Fibroblast of lung (primary cell): ENCODE data around the gene PALM2AKAP2. TPM values are rescaled to one million over a fixed set of nuclear protein-coding genes. Genes with fewer than 3 reads are reported as not detected.

ENCODE experiments used
- DNase-seq, 2 donors: peaks; one replicate each; pipeline versions ENCODE4 v3.0.0 to v3.0.0-alpha.2; 2010; ENCODE audit warnings: low read depth in 2 of 2
- H2AFZ ChIP-seq: 2 replicates; pipeline ENCODE4 v1.5.1; 2012; ENCODE audit warnings: low read length, control low read depth, inconsistent platforms
- H3K27ac ChIP-seq: 2 replicates; pipeline ENCODE4 v1.5.1; 2011; ENCODE audit warnings: low read length, control low read depth; ENCODE audit not compliant: insufficient read depth
- H3K27me3 ChIP-seq: 2 replicates; pipeline ENCODE4 v1.5.1; 2011; ENCODE audit warnings: mild to moderate bottlenecking, low read length; ENCODE audit not compliant: control insufficient read depth, insufficient read depth
- H3K36me3 ChIP-seq: 2 replicates; pipeline ENCODE4 v1.5.1; 2011; ENCODE audit warnings: low read length; ENCODE audit not compliant: control insufficient read depth, insufficient read depth
- H3K4me1 ChIP-seq: 2 replicates; pipeline ENCODE4 v1.5.1; 2011; ENCODE audit warnings: low read length; ENCODE audit not compliant: control insufficient read depth, insufficient read depth; ENCODE audit errors: extremely low read depth
- H3K4me2 ChIP-seq: 2 replicates; pipeline ENCODE4 v1.5.1; 2011; ENCODE audit warnings: low read length, control low read depth; ENCODE audit not compliant: insufficient read depth; ENCODE audit errors: extremely low read depth
- H3K4me3 ChIP-seq, 4 experiments: fragments of 200-600 bp in 1 of 4; sonication (generic) in 1 of 4; replicated peaks in 1 of 4; 2 replicates each; pipeline ENCODE4 v1.5.1; 2011 to 2016; ENCODE audit warnings: low read length in 4 of 4, low read depth in 3 of 4, mild to moderate bottlenecking in 3 of 4, control low read depth in 2 of 4, inconsistent platforms in 1 of 4, mixed read lengths in 1 of 4; ENCODE audit not compliant: insufficient read depth in 1 of 4; ENCODE audit errors: control extremely low read depth in 1 of 4
- H3K79me2 ChIP-seq: 2 replicates; pipeline ENCODE4 v1.5.1; 2012; ENCODE audit warnings: mild to moderate bottlenecking, low read length, inconsistent platforms; ENCODE audit not compliant: control insufficient read depth, insufficient read depth
- H3K9ac ChIP-seq: 2 replicates; pipeline ENCODE4 v1.5.1; 2011; ENCODE audit warnings: mild to moderate bottlenecking, low read length, control low read depth; ENCODE audit not compliant: insufficient read depth
- H3K9me3 ChIP-seq: 2 replicates; pipeline ENCODE4 v1.5.1; 2012; ENCODE audit warnings: low read depth, low read length; ENCODE audit not compliant: control insufficient read depth, insufficient read depth
- H4K20me1 ChIP-seq: 2 replicates; pipeline ENCODE4 v1.5.1; 2011; ENCODE audit warnings: low read length; ENCODE audit not compliant: control insufficient read depth, insufficient read depth; ENCODE audit errors: extremely low read depth
- CTCF ChIP-seq, 2 donors: IDR thresholded peaks in 1 of 2; conservative IDR thresholded peaks in 1 of 2; 1 replicate in 1 of 2; 2 replicates in 1 of 2; pipeline ENCODE4 v1.5.1; 2011 to 2012; ENCODE audit warnings: low read length in 2 of 2, control low read depth in 1 of 2, inconsistent platforms in 1 of 2, low read depth in 1 of 2, mild to moderate bottlenecking in 1 of 2
- EZH2 ChIP-seq: IDR thresholded peaks from 2 replicates; pipeline ENCODE4 v1.5.1; 2012; ENCODE audit warnings: low read length, control low read depth, mild to moderate bottlenecking; ENCODE audit errors: missing control alignments
- polyA plus RNA-seq, 2 donors: library from polyadenylated mRNA; depleted of rRNA in 1 of 2; stranded (reverse) in 1 of 2; unstranded in 1 of 2; fragments of >200 nt; gene quantifications; 2 replicates each; pipeline ENCODE4 v1.2.1, GENCODE V29; 2011 to 2012; ENCODE audit warnings: missing spikeins in 1 of 2
- total RNA-seq: library from RNA; depleted of rRNA; stranded (reverse); fragments of >200 nt; gene quantifications from 2 replicates; pipeline ENCODE4 v1.2.1, GENCODE V29; 2014

The PALM2AKAP2 gene
- total and polyA plus RNA-seq, 2 donors (not counting 1 experiment from before 2014, with no cell fraction given), result 7.7 to 9.9 TPM

- Histone ChIP-seq H3K27ac (peak overlapping the region; percentile 35), H3K9ac (no peak overlapping the region), H3K9me3 (no peaks in the 10 kb centered on the region), H4K20me1 (no peaks in the 10 kb centered on the region), H2AFZ (no peak overlapping the region), H3K27me3 (no peaks in the 10 kb centered on the region), H3K36me3 (no peaks in the 10 kb centered on the region), H3K4me1 (peaks cover 19% of the 10 kb centered on the region), H3K79me2 (no peaks in the 10 kb centered on the region), H3K4me2 (no peak overlapping the region), H3K4me3 (no peak overlapping the region)
- peak in 1 of 2 donors; percentile 78 for DNase-seq
- TF ChIP-seq CTCF (conservative IDR thresholded peaks at IDR 0.05 in 1 of 2, IDR thresholded peaks at IDR 0.05 in 1 of 2; ENCODE audit: low read depth in 1 of 2, low read length in 2 of 2) (no peak), EZH2 (no peak)
Observed at GRCh38 chr9:109815366-109815947, 35.5 kb downstream of the PALM2AKAP2 start.

GRCh38 chr9:109816490-109816889, 36.5 kb downstream of the PALM2AKAP2 start:
- Histone ChIP-seq H3K9me3 (no peaks in the 10 kb centered on the region), H3K9ac (no peak overlapping the region), H3K4me1 (peaks cover 19% of the 10 kb centered on the region), H2AFZ (no peak overlapping the region), H3K27me3 (no peaks in the 10 kb centered on the region), H3K36me3 (no peaks in the 10 kb centered on the region), H4K20me1 (no peaks in the 10 kb centered on the region), H3K4me3 (no peak overlapping the region), H3K27ac (peak overlapping the region; percentile 68), H3K79me2 (no peaks in the 10 kb centered on the region), H3K4me2 (no peak overlapping the region)
- peak; percentile 98 to 100 for DNase-seq
- TF ChIP-seq EZH2 (no peak), CTCF (conservative IDR thresholded peaks at IDR 0.05 in 1 of 2, IDR thresholded peaks at IDR 0.05 in 1 of 2; ENCODE audit: low read depth in 1 of 2, low read length in 2 of 2) (no peak)

- H2AFZ ChIP-seq, result no peak overlapping the region
- H3K4me1 ChIP-seq, result peaks cover 22% of the 10 kb centered on the region
- no peaks in the 10 kb centered on the region for H3K79me2 ChIP-seq
- peak overlapping the region; percentile 68 for H3K27ac ChIP-seq
- no peaks in the 10 kb centered on the region for H4K20me1 ChIP-seq
- no peak overlapping the region for H3K4me3 ChIP-seq
- H3K9me3 ChIP-seq, result no peaks in the 10 kb centered on the region
- H3K27me3 ChIP-seq, result no peaks in the 10 kb centered on the region
- DNase-seq, result peak in 1 of 2 donors; percentile 91
- H3K4me2 ChIP-seq, result peak overlapping the region; percentile 49
- H3K36me3 ChIP-seq, result no peaks in the 10 kb centered on the region
- no peak overlapping the region for H3K9ac ChIP-seq
- no peak for TF ChIP-seq EZH2
- TF ChIP-seq CTCF (conservative IDR thresholded peaks at IDR 0.05 in 1 of 2, IDR thresholded peaks at IDR 0.05 in 1 of 2; ENCODE audit: low read depth in 1 of 2, low read length in 2 of 2), result no peak
Observed at GRCh38 chr9:109817146-109817845, 37.3 kb downstream of the PALM2AKAP2 start.
